IMR-90 (cell line): ENCODE measurements around the gene ZNF155. TPM values are rescaled to one million over a fixed set of nuclear protein-coding genes. Genes with fewer than 3 reads are reported as not detected.

ENCODE experiments used
- ATAC-seq: fragments of 200-7000 bp; cut with Tn5 transposase; 2 replicates; pipeline ENCODE4 v1.9.1; 2020; ENCODE audit warnings: low read depth, mild to moderate bottlenecking, moderate library complexity
- Bru-seq: library from RNA; stranded (reverse); fragments of 400-500 nt; gene quantifications from one replicate; lab custom pipeline; 2021; lab: Mats Ljungman, UMichigan
- BruChase-seq, 2 experiments: library from RNA; stranded (reverse); fragments of 400-500 nt; gene quantifications; one replicate each; lab custom pipeline; 2021; lab: Mats Ljungman, UMichigan
- BruUV-seq: library from RNA; stranded (reverse); fragments of 400-500 nt; replicated peaks from 2 replicates; lab custom pipeline; 2021; lab: Mats Ljungman, UMichigan
- CTCF ChIA-PET: fragments of 300-600 bp; formaldehyde crosslinking; extraction: SDS; loops from one replicate; lab custom pipeline; 2021; ENCODE audit warnings: antibody characterized with exemption; lab: Yijun Ruan, JAX
- POLR2A ChIA-PET: fragments of 300-600 bp; sonication (Branson Sonifier 250); formaldehyde crosslinking; loops from one replicate; lab custom pipeline; 2022; ENCODE audit warnings: antibody characterized with exemption; ENCODE audit not compliant: unreplicated experiment; lab: Charles Lee
- DNase-seq: peaks from one replicate; pipeline ENCODE4 v3.0.0; 2013
- H2AFZ ChIP-seq: replicated peaks from 2 replicates; pipeline ENCODE3; 2013; ENCODE audit warnings: low read length, mild to moderate bottlenecking; ENCODE audit not compliant: poor library complexity
- H2AK5ac ChIP-seq: 2 replicates; pipeline ENCODE4 v1.6.1; 2013; ENCODE audit warnings: low read depth, low read length, inconsistent platforms
- H2AK9ac ChIP-seq: replicated peaks from 2 replicates; pipeline ENCODE3; 2013; ENCODE audit warnings: mild to moderate bottlenecking, low read depth, low read length, moderate library complexity; ENCODE audit not compliant: poor library complexity
- H2BK120ac ChIP-seq: 2 replicates; pipeline ENCODE4 v1.6.1; 2013; ENCODE audit warnings: low read depth, low read length, inconsistent platforms
- H2BK15ac ChIP-seq: 3 replicates; pipeline ENCODE4 v1.6.1; 2013; ENCODE audit warnings: low read depth, low read length, inconsistent platforms
- H2BK20ac ChIP-seq: 2 replicates; pipeline ENCODE4 v1.6.1; 2013; ENCODE audit warnings: low read depth, mild to moderate bottlenecking, inconsistent platforms, low read length, moderate library complexity
- H2BK5ac ChIP-seq: 2 replicates; pipeline ENCODE4 v1.6.1; 2013; ENCODE audit warnings: mild to moderate bottlenecking, low read depth, low read length, inconsistent platforms; ENCODE audit not compliant: poor library complexity, severe bottlenecking
- H3K14ac ChIP-seq: replicated peaks from 2 replicates; pipeline ENCODE4 v1.6.1; 2013; ENCODE audit warnings: low read depth, low read length, inconsistent platforms
- H3K18ac ChIP-seq: 2 replicates; pipeline ENCODE4 v1.6.1; 2013; ENCODE audit warnings: low read depth, low read length, control low read depth
- H3K23ac ChIP-seq: 2 replicates; pipeline ENCODE4 v1.6.1; 2013; ENCODE audit warnings: low read depth, low read length, inconsistent platforms
- H3K27ac ChIP-seq: 2 replicates; pipeline ENCODE4 v1.5.1; 2013; ENCODE audit warnings: mild to moderate bottlenecking, control low read depth, low read length; ENCODE audit not compliant: insufficient read depth
- H3K27me3 ChIP-seq: 2 replicates; pipeline ENCODE4 v1.6.1; 2013; ENCODE audit warnings: low read length; ENCODE audit not compliant: control insufficient read depth, insufficient read depth
- H3K36me3 ChIP-seq: 2 replicates; pipeline ENCODE4 v1.6.1; 2013; ENCODE audit warnings: low read length, mixed read lengths; ENCODE audit not compliant: control insufficient read depth, insufficient read depth
- H3K4ac ChIP-seq: 2 replicates; pipeline ENCODE4 v1.6.1; 2013; ENCODE audit warnings: low read depth, low read length, inconsistent platforms
- H3K4me1 ChIP-seq: 2 replicates; pipeline ENCODE4 v1.6.1; 2013; ENCODE audit warnings: low read length, mixed read lengths; ENCODE audit not compliant: control insufficient read depth, insufficient read depth
- H3K4me2 ChIP-seq: 2 replicates; pipeline ENCODE4 v1.6.1; 2013; ENCODE audit warnings: low read depth, mild to moderate bottlenecking, control low read depth, low read length, moderate library complexity
- H3K4me3 ChIP-seq: 2 replicates; pipeline ENCODE4 v1.5.1; 2013; ENCODE audit warnings: low read depth, mild to moderate bottlenecking, control low read depth, low read length, moderate library complexity; ENCODE audit not compliant: insufficient read depth
- H3K56ac ChIP-seq: 2 replicates; pipeline ENCODE4 v1.6.1; 2013; ENCODE audit warnings: low read length, inconsistent platforms; ENCODE audit not compliant: insufficient read depth; ENCODE audit errors: extremely low read depth
- H3K79me1 ChIP-seq, 2 experiments: 2 replicates each; pipeline ENCODE4 v1.6.1; 2013; ENCODE audit warnings: low read length in 2 of 2, inconsistent platforms in 1 of 2, low read depth in 1 of 2
- H3K9ac ChIP-seq: 2 replicates; pipeline ENCODE4 v1.6.1; 2013; ENCODE audit warnings: low read depth, low read length, control low read depth
- H3K9me1 ChIP-seq: 2 replicates; pipeline ENCODE4 v1.6.1; 2013; ENCODE audit warnings: low read length, inconsistent platforms; ENCODE audit not compliant: insufficient read depth
- H3K9me3 ChIP-seq: 2 replicates; pipeline ENCODE4 v1.6.1; 2013; ENCODE audit warnings: low read length; ENCODE audit not compliant: control insufficient read depth, insufficient read depth
- H4K20me1 ChIP-seq: 2 replicates; pipeline ENCODE4 v1.6.1; 2013; ENCODE audit warnings: low read length, inconsistent platforms; ENCODE audit not compliant: insufficient read depth
- H4K5ac ChIP-seq: 2 replicates; pipeline ENCODE4 v1.6.1; 2013; ENCODE audit warnings: mild to moderate bottlenecking, low read depth, low read length, control low read depth
- H4K8ac ChIP-seq, 2 experiments: 2 replicates each; pipeline ENCODE4 v1.6.1; 2013; ENCODE audit warnings: low read depth in 2 of 2, low read length in 2 of 2, control low read depth in 1 of 2, inconsistent platforms in 1 of 2
- H4K91ac ChIP-seq: 2 replicates; pipeline ENCODE4 v1.6.1; 2013; ENCODE audit warnings: low read depth, low read length, inconsistent platforms; ENCODE audit not compliant: insufficient read depth
- BHLHE40 ChIP-seq: fragments of 150-350 bp; IDR thresholded peaks from 2 replicates; pipeline ENCODE4 v1.6.1; 2016; ENCODE audit warnings: mild to moderate bottlenecking, low read depth, low read length
- CEBPB ChIP-seq: IDR thresholded peaks from 2 replicates; pipeline ENCODE4 v1.6.1; 2012; ENCODE audit warnings: low read depth, low read length, improper control_type of control experiment
- CHD1 ChIP-seq: IDR thresholded peaks from 2 replicates; pipeline ENCODE4 v1.6.1; 2012; ENCODE audit warnings: low read depth, low read length, improper control_type of control experiment
- CTCF ChIP-seq: conservative IDR thresholded peaks from 2 replicates; pipeline ENCODE4 v1.5.1; 2012; ENCODE audit warnings: mild to moderate bottlenecking, low read depth, low read length, improper control_type of control experiment
- FOS ChIP-seq: fragments of 150-350 bp; IDR thresholded peaks from 2 replicates; pipeline ENCODE4 v1.6.1; 2016; ENCODE audit warnings: low read depth, low read length
- MAFK ChIP-seq: IDR thresholded peaks from 2 replicates; pipeline ENCODE4 v1.6.1; 2012; ENCODE audit warnings: low read depth, low read length, improper control_type of control experiment
- MAZ ChIP-seq: IDR thresholded peaks from 2 replicates; pipeline ENCODE4 v1.6.1; 2012; ENCODE audit warnings: low read depth, mild to moderate bottlenecking, low read length, improper control_type of control experiment, moderate library complexity, borderline replicate concordance
- MXI1 ChIP-seq: IDR thresholded peaks from 2 replicates; pipeline ENCODE4 v1.6.1; 2012; ENCODE audit warnings: low read depth, mild to moderate bottlenecking, low read length, moderate library complexity, borderline replicate concordance
- NFE2L2 ChIP-seq: fragments of 150-350 bp; IDR thresholded peaks from 2 replicates; pipeline ENCODE4 v1.6.1; 2016; ENCODE audit warnings: low read depth, mild to moderate bottlenecking, low read length
- POLR2A ChIP-seq: IDR thresholded peaks from 2 replicates; pipeline ENCODE4 v1.6.1; 2012; ENCODE audit warnings: mild to moderate bottlenecking, low read depth, low read length
- RAD21 ChIP-seq: IDR thresholded peaks from 2 replicates; pipeline ENCODE4 v1.6.1; 2012; ENCODE audit warnings: low read length, improper control_type of control experiment
- RFX5 ChIP-seq: IDR thresholded peaks from 2 replicates; pipeline ENCODE4 v1.8.0; 2012; ENCODE audit warnings: low read depth, mild to moderate bottlenecking, low read length, moderate library complexity
- SMC3 ChIP-seq: fragments of 150-350 bp; IDR thresholded peaks from 2 replicates; pipeline ENCODE4 v1.6.1; 2016; ENCODE audit warnings: low read depth, mild to moderate bottlenecking, antibody characterized with exemption, low read length, moderate library complexity
- USF2 ChIP-seq: fragments of 150-350 bp; IDR thresholded peaks from 2 replicates; pipeline ENCODE4 v1.6.1; 2017; ENCODE audit warnings: mild to moderate bottlenecking, antibody characterized with exemption, low read length, low read depth
- WGBS, 2 experiments: methylation state at CpG; one replicate each; pipeline versions ENCODE4 v1.1.5 to v1.1.7; 2013; ENCODE audit warnings: missing lambda C conversion rate in 2 of 2; ENCODE audit not compliant: insufficient read length in 1 of 2; ENCODE audit errors: extremely low coverage in 2 of 2; 5-methylcytosine and 5-hydroxymethylcytosine counted together
- dilution Hi-C: fragments of 300-500 bp; cut with HindIII; formaldehyde crosslinking; loops from one replicate; pipeline ENCODE4 v1.14.3; 2018; ENCODE audit warnings: low sequenced_read_pairs; ENCODE audit not compliant: unreplicated experiment
- in situ Hi-C: fragments of 300-500 bp; cut with MboI; formaldehyde crosslinking; loops from 3 replicates; pipeline ENCODE4 v1.14.3; 2019; ENCODE audit warnings: low sequenced_read_pairs, inconsistent platforms, mixed read lengths
- intact Hi-C: fragments of 100-400 bp; cut with micrococcal nuclease; formaldehyde crosslinking; loops from 2 replicates; pipeline ENCODE4 v1.10.0; 2022
- long read RNA-seq: library from polyadenylated mRNA; unstranded; transcript quantifications from one replicate; pipeline ENCODE4 v2.0.0, GENCODE V29; 2021; ENCODE audit not compliant: unreplicated experiment
- polyA plus RNA-seq, 3 experiments: library from polyadenylated mRNA; depleted of rRNA; stranded (reverse); fragments of >200 nt; gene quantifications; 2 replicates each; pipeline ENCODE4 v1.2.3, GENCODE V29; 2012; ENCODE audit warnings: low replicate concordance in 1 of 3
- total RNA-seq: library from RNA; depleted of rRNA; stranded (reverse); fragments of >200 nt; gene quantifications from 2 replicates; pipeline ENCODE4 v1.2.3, GENCODE V29; 2012; rRNA removed

The ZNF155 gene
- total RNA-seq (9.0 and 10.8 TPM in 2 replicates), polyA plus RNA-seq (2012; rRNA removed) (2.5 and 3.5 TPM in 2 replicates), Bru-seq, nascent RNA (percentile 64 among the genes with signal in this experiment), BruChase-seq, experiment 1, labeled RNA remaining after a 6-hour chase (percentile 56 among the genes with signal in this experiment), BruChase-seq, experiment 2, labeled RNA remaining after a 2-hour chase (percentile 54 among the genes with signal in this experiment)
- 0.42 and 0.47 TPM in 2 replicates for polyA plus RNA-seq (2012; cell fraction: cytosol; rRNA removed)
- polyA plus RNA-seq (2012; cell fraction: nucleus; rRNA removed; ENCODE audit: low replicate concordance), result 0.91 and 13.7 TPM in 2 replicates
- long read RNA-seq, partial matches to known transcripts, result 0 of 10 reads
- long read RNA-seq, other reads (novel, unspliced or antisense), result 7 of 10 reads

GRCh38 chr19:43983912-43984686 lies at the start of gene ZNF155:
TSS of gene ZNF155 (plus strand) at chr19:43984188. CDS start at chr19:43988544, 4,356 bp downstream.
- DNase-seq (peak; percentile 97), ATAC-seq (peak; percentile 95)
- H4K5ac ChIP-seq, result peak within 1 kb of the TSS; percentile 71
- H2AFZ ChIP-seq, result peak within 1 kb of the TSS; percentile 96
- H3K27me3 ChIP-seq, result no peaks in the 10 kb centered on the region
- no peak within 1 kb of the TSS for H3K56ac ChIP-seq
- dilution Hi-C loops, result no loop called here
- peak within 1 kb of the TSS; percentile 55 for H2BK5ac ChIP-seq
- peak within 1 kb of the TSS; percentile 29; the same call in 1 of the 2 replicates for H2BK120ac ChIP-seq
- intact Hi-C loops, result loop anchor here (1.0 kb wide), 1 partner anchor 49 kb away; the partner anchor contains the start of gene ZNF45
- H3K4me2 ChIP-seq, result peak within 1 kb of the TSS; percentile 96
- peaks cover 2% of the 10 kb centered on the region; the same call in 1 of the 2 replicates for H3K9me3 ChIP-seq
- H2AK9ac ChIP-seq, result peak within 1 kb of the TSS; percentile 79
- H3K4me3 ChIP-seq, result peak within 1 kb of the TSS; percentile 79
- no peak within 1 kb of the TSS for H2BK20ac ChIP-seq
- H4K20me1 ChIP-seq, result no peaks in the 10 kb centered on the region
- H4K91ac ChIP-seq, result peak within 1 kb of the TSS; percentile 77
- no peaks in the 10 kb centered on the region for H3K9me1 ChIP-seq
- H3K18ac ChIP-seq, result peak within 1 kb of the TSS; percentile 28; the same call in 1 of the 2 replicates
- peak within 1 kb of the TSS; percentile 80 for H3K4ac ChIP-seq
- no peak within 1 kb of the TSS for H2AK5ac ChIP-seq
- peaks cover 3% of the 10 kb centered on the region for H3K36me3 ChIP-seq
- ChIA-PET POLR2A (interaction anchor here (0.6 kb wide), 1 partner anchor 245 kb away, joined by 3 read pairs; no protein-coding TSS in a partner anchor), CTCF (no interaction called here)
- H3K79me1 ChIP-seq, result peaks cover 6 to 27% of the 10 kb centered on the region in 2 experiments; a peak in 3 of 4 replicates
- WGBS, 2 experiments, result 0% methylated on average over 5 of the region's 40 CpGs; no CpG with 5 or more reads in 1 of the 2 experiments
- peak within 1 kb of the TSS; percentile 62 for H3K27ac ChIP-seq
- no TSS peak for BruUV-seq
- no peak within 1 kb of the TSS for H2BK15ac ChIP-seq
- peak within 1 kb of the TSS; percentile 4 to 94; a peak in 3 of 4 replicates for H4K8ac ChIP-seq
- peak within 1 kb of the TSS; percentile 67 for H3K9ac ChIP-seq
- H3K23ac ChIP-seq, result peak within 1 kb of the TSS; percentile 71; the same call in 1 of the 2 replicates
- H3K4me1 ChIP-seq, result no peaks in the 10 kb centered on the region
- H3K14ac ChIP-seq, result peak within 1 kb of the TSS; percentile 93
- in situ Hi-C loops, result no loop called here
- TF ChIP-seq CEBPB (peak; percentile 82), USF2 (peak; percentile 15; the same call in 1 of the 2 replicates), SMC3 (no peak), RFX5 (no peak), MAZ (peak; percentile 43; the same call in 1 of the 2 replicates), BHLHE40 (no peak), MAFK (no peak), CTCF (no peak), POLR2A (no peak), CHD1 (no peak), NFE2L2 (no peak), FOS (no peak), MXI1 (peak; percentile 73; the same call in 1 of the 2 replicates), RAD21 (no peak; the same call in 1 of the 2 replicates)
